A549 (cell line): Measurements from ENCODE around the gene VSIG10. TPM values are rescaled to one million over a fixed set of nuclear protein-coding genes. Genes with fewer than 3 reads are reported as not detected.

Experiments
- ATAC-seq, 2 experiments: fragments of 200-7000 bp in 1 of 2; fragments of >200 bp in 1 of 2; cut with Nextera tagmentation in 1 of 2; cut with Tn5 transposase in 1 of 2; 3 replicates each; pipeline versions ENCODE4 v1.8.0 to v1.9.1; 2018 to 2020; ENCODE audit warnings: mild to moderate bottlenecking in 1 of 2, moderate library complexity in 1 of 2
- CTCF ChIA-PET: fragments of 300-600 bp; sonication (Branson Sonifier 250); formaldehyde crosslinking; extraction: SDS; loops from one replicate; lab custom pipeline; 2021; ENCODE audit warnings: antibody characterized with exemption, inconsistent platforms; lab: Yijun Ruan, JAX
- POLR2A ChIA-PET: fragments of 350-600 bp; formaldehyde crosslinking; extraction: SDS; loops from one replicate; lab custom pipeline; 2021; ENCODE audit warnings: antibody characterized with exemption, inconsistent platforms; lab: Yijun Ruan, JAX
- DNase-seq, 2 experiments: peaks; one replicate each; pipeline versions ENCODE4 v3.0.0 to v3.0.0-alpha.2; 2011 to 2016; ENCODE audit warnings: low read depth in 1 of 2, low spot score in 1 of 2
- FAIRE-seq: peaks from 2 replicates; lab custom pipeline; 2011; peaks lifted over from hg19 to GRCh38; lab: Jason Lieb, UNC
- H3K27ac ChIP-seq, 2 experiments: fragments of >200 bp; sonication (Bioruptor Twin); formaldehyde crosslinking; 3 replicates each; pipeline ENCODE4 v1.5.1; 2016 to 2017
- H3K4me1 ChIP-seq: fragments of >200 bp; sonication (Bioruptor Twin); formaldehyde crosslinking; 3 replicates; pipeline ENCODE4 v1.6.1; 2016
- H3K4me2 ChIP-seq: fragments of >200 bp; sonication (Bioruptor Twin); formaldehyde crosslinking; 3 replicates; pipeline ENCODE4 v1.6.1; 2016
- H3K4me3 ChIP-seq: fragments of >200 bp; sonication (Bioruptor Twin); formaldehyde crosslinking; 3 replicates; pipeline ENCODE4 v1.5.1; 2016
- H3K9me3 ChIP-seq: fragments of >200 bp; sonication (Bioruptor Twin); formaldehyde crosslinking; 3 replicates; pipeline ENCODE4 v1.6.1; 2016
- BHLHE40 ChIP-seq: IDR thresholded peaks from 2 replicates; pipeline ENCODE4 v1.6.1; 2012; ENCODE audit warnings: low read depth, low read length, inconsistent platforms
- CEBPB ChIP-seq, 2 experiments: fragments of >200 bp in 1 of 2; sonication (Bioruptor Twin) in 1 of 2; formaldehyde crosslinking in 1 of 2; IDR thresholded peaks; 2 replicates each; pipeline ENCODE4 v1.6.1; 2012 to 2016
- CHD4 ChIP-seq: fragments of 200-600 bp; sonication (generic); IDR thresholded peaks from 2 replicates; pipeline ENCODE4 v1.6.1; 2016; ENCODE audit warnings: antibody characterized with exemption, mild to moderate bottlenecking, borderline replicate concordance
- HDAC2 ChIP-seq: fragments of 200-600 bp; sonication (generic); IDR thresholded peaks from 2 replicates; pipeline ENCODE4 v1.6.1; 2016
- JUN ChIP-seq, 2 experiments: fragments of >200 bp; sonication (Bioruptor Twin); formaldehyde crosslinking; IDR thresholded peaks; 2 replicates in 1 of 2; 3 replicates in 1 of 2; pipeline ENCODE4 v1.6.1; 2016 to 2017
- MAZ ChIP-seq: fragments of 150-350 bp; IDR thresholded peaks from 2 replicates; pipeline ENCODE4 v1.6.1; 2014; ENCODE audit warnings: antibody characterized with exemption, low read depth, low read length, borderline replicate concordance
- NR3C1 ChIP-seq: fragments of >200 bp; sonication (Bioruptor Twin); formaldehyde crosslinking; IDR thresholded peaks from 3 replicates; pipeline ENCODE4 v1.6.1; 2017
- PHF8 ChIP-seq: fragments of 200-600 bp; sonication (generic); IDR thresholded peaks from 2 replicates; pipeline ENCODE4 v1.6.1; 2016; ENCODE audit warnings: low read depth, mild to moderate bottlenecking, antibody characterized with exemption, moderate library complexity, borderline replicate concordance
- RCOR1 ChIP-seq: fragments of 150-350 bp; IDR thresholded peaks from 2 replicates; pipeline ENCODE4 v1.6.1; 2014; ENCODE audit warnings: antibody characterized with exemption, low read length, low read depth
- SMC3 ChIP-seq: fragments of >200 bp; sonication (Bioruptor Twin); formaldehyde crosslinking; IDR thresholded peaks from 3 replicates; pipeline ENCODE4 v1.6.1; 2018; ENCODE audit warnings: inconsistent platforms
- ZC3H11A ChIP-seq: fragments of 450-650 bp; IDR thresholded peaks from 2 replicates; pipeline ENCODE4 v1.6.1; 2014; ENCODE audit warnings: antibody characterized with exemption, mild to moderate bottlenecking
- ZFP36 ChIP-seq: fragments of 450-650 bp; IDR thresholded peaks from 2 replicates; pipeline ENCODE4 v1.6.1; 2014; ENCODE audit warnings: borderline replicate concordance; ENCODE audit not compliant: partially characterized antibody
- WGBS: methylation state at CpG from one replicate; pipeline ENCODE4 v1.1.6; 2017; ENCODE audit errors: missing lambda C conversion rate; 5-methylcytosine and 5-hydroxymethylcytosine counted together
- polyA plus RNA-seq, 4 experiments: library from polyadenylated mRNA; depleted of rRNA in 3 of 4; stranded (reverse); fragments of >200 nt; fragmentation: RNase III in 1 of 4; extraction: RNeasy Plus Mini Kit Qiagen cat#74134 plus additional on column Dnase treatment in 1 of 4; gene quantifications; 2 replicates in 3 of 4; 3 replicates in 1 of 4; pipeline ENCODE4 v1.2.3, GENCODE V29; 2011 to 2017
- TF ChIP-seq, protein P1 (sequence below): fragments of >200 bp; sonication (Bioruptor Twin); formaldehyde crosslinking; IDR thresholded peaks from 3 replicates; pipeline ENCODE4 v1.5.1; 2016
- TF ChIP-seq, protein P2 (sequence below): fragments of 250-450 bp; sonication (Bioruptor Pico); IDR thresholded peaks from 2 replicates; pipeline ENCODE4 v1.5.0; 2020; ENCODE audit warnings: low read depth, mild to moderate bottlenecking, moderate library complexity
- TF ChIP-seq, protein P3 (sequence below): IDR thresholded peaks from 2 replicates; pipeline ENCODE4 v1.6.1; 2012
- TF ChIP-seq, protein P4 (sequence below): fragments of 450-650 bp; IDR thresholded peaks from 2 replicates; pipeline ENCODE4 v1.6.1; 2014; ENCODE audit warnings: antibody characterized with exemption
- TF ChIP-seq, protein P5 (sequence below): fragments of >200 bp; sonication (Bioruptor Twin); formaldehyde crosslinking; IDR thresholded peaks from 3 replicates; pipeline ENCODE4 v1.6.1; 2016

VSIG10 gene
- polyA plus RNA-seq, 2 of the 4 experiments (the other 2 are of a cell fraction) = 18.3 to 20.2 TPM

DNA sequence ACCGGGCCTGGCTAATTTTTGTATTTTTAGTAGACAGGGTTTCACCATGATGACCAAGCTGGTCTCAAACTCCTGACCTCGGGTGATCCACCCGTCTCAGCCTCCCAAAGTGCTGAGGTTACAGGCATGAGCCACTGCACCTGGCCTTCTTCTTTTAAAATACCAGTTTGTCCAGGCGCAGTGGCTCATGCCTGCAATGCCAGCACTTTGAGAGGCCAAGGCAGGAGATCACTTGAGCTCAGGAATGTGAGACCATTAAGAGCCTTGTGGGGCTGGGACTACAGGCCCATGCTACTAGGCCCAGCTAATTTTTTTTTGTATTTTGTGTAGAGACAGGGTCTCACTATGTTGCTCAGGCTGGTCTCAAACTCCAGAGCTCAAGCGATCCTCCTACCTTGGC lies 24.1 kb upstream of the VSIG10 start:
- no peak for FAIRE-seq
- peaks cover 25% of the 10 kb centered on the region for H3K4me1 ChIP-seq

DNA sequence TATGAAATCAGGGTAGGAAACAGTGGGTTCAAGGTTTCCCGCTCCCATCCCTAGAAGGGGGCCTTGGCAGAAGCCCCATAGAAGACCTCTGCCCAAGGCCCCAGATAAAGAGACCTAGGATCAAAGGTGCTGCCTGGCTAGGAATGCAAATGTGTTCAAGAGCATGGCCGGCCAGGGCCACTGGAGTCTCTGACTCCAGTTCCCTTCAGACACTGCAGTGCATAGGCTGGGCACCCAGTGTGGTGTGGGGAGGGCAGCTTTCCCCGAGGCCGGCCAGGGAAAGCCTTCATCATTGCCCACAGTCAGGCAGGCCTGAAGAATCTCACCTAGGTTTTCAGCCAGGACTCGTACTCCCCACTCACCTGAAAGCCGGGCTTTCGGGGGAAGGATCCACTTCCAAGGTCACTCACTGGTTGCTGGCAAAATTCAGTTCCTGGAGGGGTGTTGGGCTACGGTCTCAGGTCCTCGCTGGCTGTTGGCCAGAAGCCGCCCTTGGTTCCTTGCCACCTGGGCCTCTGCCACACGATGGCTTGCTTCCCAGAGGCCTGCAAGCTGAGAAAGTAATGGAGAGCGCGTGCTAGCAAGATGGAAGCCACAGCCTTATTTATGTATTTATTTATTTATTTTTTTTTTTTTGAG lies 22.4 kb upstream of the VSIG10 start:
- ATAC-seq (peak; percentile 33 to 39; a peak in 2 of 6 replicates), FAIRE-seq (no peak), DNase-seq (no peak)
- ChIA-PET CTCF (no interaction called here), POLR2A (interaction anchor here (1.4 kb wide), 1 partner anchor 10 kb away, joined by 10 read pairs; the partner anchor contains the start of gene PEBP1)
- Histone ChIP-seq H3K9me3 (no peaks in the 10 kb centered on the region), H3K4me2 (no peak overlapping the region), H3K4me1 (peaks cover 13% of the 10 kb centered on the region), H3K27ac (no peak overlapping the region), H3K4me3 (no peak overlapping the region)
- TF ChIP-seq BHLHE40 (no peak), CHD4 (no peak), SMC3 (no peak)
- 93% methylated on average over 13 of the region's 13 CpGs for WGBS

More for the DNA sequence above, 24.1 kb upstream of the VSIG10 start:
- Histone ChIP-seq H3K4me3 (no peak overlapping the region), H3K9me3 (no peaks in the 10 kb centered on the region)
- POLR2A ChIA-PET = no interaction called here
- 96% methylated on average over 5 of the region's 5 CpGs for WGBS
- CTCF ChIA-PET = interaction anchor here (0.7 to 1.9 kb wide), 3 partner anchors 8 to 248 kb away, joined by 3 to 4 read pairs (median 4); partner anchors contain the start of genes PEBP1 and VSIG10
- TF ChIP-seq BHLHE40 (no peak), ZC3H11A (no peak), NR3C1 (no peak), MAZ (no peak), RCOR1 (no peak), JUN (IDR thresholded peaks at IDR 0.05) (no peak), ZFP36 (no peak), CEBPB (IDR thresholded peaks at IDR 0.05) (no peak), HDAC2 (no peak), PHF8 (no peak)
- TF ChIP-seq, protein P1, sequence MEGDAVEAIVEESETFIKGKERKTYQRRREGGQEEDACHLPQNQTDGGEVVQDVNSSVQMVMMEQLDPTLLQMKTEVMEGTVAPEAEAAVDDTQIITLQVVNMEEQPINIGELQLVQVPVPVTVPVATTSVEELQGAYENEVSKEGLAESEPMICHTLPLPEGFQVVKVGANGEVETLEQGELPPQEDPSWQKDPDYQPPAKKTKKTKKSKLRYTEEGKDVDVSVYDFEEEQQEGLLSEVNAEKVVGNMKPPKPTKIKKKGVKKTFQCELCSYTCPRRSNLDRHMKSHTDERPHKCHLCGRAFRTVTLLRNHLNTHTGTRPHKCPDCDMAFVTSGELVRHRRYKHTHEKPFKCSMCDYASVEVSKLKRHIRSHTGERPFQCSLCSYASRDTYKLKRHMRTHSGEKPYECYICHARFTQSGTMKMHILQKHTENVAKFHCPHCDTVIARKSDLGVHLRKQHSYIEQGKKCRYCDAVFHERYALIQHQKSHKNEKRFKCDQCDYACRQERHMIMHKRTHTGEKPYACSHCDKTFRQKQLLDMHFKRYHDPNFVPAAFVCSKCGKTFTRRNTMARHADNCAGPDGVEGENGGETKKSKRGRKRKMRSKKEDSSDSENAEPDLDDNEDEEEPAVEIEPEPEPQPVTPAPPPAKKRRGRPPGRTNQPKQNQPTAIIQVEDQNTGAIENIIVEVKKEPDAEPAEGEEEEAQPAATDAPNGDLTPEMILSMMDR = no peak
- TF ChIP-seq, protein P2, sequence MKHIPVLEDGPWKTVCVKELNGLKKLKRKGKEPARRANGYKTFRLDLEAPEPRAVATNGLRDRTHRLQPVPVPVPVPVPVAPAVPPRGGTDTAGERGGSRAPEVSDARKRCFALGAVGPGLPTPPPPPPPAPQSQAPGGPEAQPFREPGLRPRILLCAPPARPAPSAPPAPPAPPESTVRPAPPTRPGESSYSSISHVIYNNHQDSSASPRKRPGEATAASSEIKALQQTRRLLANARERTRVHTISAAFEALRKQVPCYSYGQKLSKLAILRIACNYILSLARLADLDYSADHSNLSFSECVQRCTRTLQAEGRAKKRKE (CRISPR knock-in tag) = no peak
- TF ChIP-seq, protein P3, sequence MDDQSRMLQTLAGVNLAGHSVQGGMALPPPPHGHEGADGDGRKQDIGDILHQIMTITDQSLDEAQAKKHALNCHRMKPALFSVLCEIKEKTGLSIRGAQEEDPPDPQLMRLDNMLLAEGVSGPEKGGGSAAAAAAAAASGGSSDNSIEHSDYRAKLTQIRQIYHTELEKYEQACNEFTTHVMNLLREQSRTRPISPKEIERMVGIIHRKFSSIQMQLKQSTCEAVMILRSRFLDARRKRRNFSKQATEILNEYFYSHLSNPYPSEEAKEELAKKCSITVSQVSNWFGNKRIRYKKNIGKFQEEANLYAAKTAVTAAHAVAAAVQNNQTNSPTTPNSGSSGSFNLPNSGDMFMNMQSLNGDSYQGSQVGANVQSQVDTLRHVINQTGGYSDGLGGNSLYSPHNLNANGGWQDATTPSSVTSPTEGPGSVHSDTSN = no peak
- TF ChIP-seq, protein P4, sequence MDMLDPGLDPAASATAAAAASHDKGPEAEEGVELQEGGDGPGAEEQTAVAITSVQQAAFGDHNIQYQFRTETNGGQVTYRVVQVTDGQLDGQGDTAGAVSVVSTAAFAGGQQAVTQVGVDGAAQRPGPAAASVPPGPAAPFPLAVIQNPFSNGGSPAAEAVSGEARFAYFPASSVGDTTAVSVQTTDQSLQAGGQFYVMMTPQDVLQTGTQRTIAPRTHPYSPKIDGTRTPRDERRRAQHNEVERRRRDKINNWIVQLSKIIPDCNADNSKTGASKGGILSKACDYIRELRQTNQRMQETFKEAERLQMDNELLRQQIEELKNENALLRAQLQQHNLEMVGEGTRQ = no peak
- TF ChIP-seq, protein P5, sequence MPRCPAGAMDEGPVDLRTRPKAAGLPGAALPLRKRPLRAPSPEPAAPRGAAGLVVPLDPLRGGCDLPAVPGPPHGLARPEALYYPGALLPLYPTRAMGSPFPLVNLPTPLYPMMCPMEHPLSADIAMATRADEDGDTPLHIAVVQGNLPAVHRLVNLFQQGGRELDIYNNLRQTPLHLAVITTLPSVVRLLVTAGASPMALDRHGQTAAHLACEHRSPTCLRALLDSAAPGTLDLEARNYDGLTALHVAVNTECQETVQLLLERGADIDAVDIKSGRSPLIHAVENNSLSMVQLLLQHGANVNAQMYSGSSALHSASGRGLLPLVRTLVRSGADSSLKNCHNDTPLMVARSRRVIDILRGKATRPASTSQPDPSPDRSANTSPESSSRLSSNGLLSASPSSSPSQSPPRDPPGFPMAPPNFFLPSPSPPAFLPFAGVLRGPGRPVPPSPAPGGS = no peak
- TF ChIP-seq, all 56 proteins: peak for 0
- H3K27ac ChIP-seq = no peak overlapping the region
- no peak overlapping the region for H3K4me2 ChIP-seq
- DNase-seq (no peak), ATAC-seq (no peak)
